HL-60/S4 treated with retinoic acid at 250 ng/mL for 4 days and 3 days (cell line): ENCODE measurements around the gene UNC5A.

Experiments
- in situ Hi-C: fragments of 300-500 bp; cut with MboI; formaldehyde crosslinking; loops from 2 replicates; pipeline ENCODE4 v1.7.0; 2022; ENCODE audit warnings: low sequenced_read_pairs

The UNC5A gene

GRCh38 chr5:176799488-176799887, 10.9 kb upstream of the UNC5A start:
- in situ Hi-C loops = no loop called here

- in situ Hi-C loops = no loop called here
These were observed 10.3 kb upstream of the UNC5A start for GRCh38 chr5:176800024-176800423.

GRCh38 chr5:176802116-176802784, 8.1 kb upstream of the UNC5A start:
- in situ Hi-C loops = no loop called here

- in situ Hi-C loops = no loop called here
These were observed 7.1 kb upstream of the UNC5A start for GRCh38 chr5:176803068-176803942.

GRCh38 chr5:176803943-176804498, 6.3 kb upstream of the UNC5A start:
- in situ Hi-C loops = no loop called here

GRCh38 chr5:176806137-176806536, 4.2 kb upstream of the UNC5A start:
- in situ Hi-C loops = no loop called here

GRCh38 chr5:176809544-176810080, 747 bp upstream of the UNC5A start:
- in situ Hi-C loops = no loop called here

GRCh38 chr5:176810687-176811501, 535 bp downstream of the UNC5A start:
- in situ Hi-C loops = no loop called here

GRCh38 chr5:176812269-176813259, 2.2 kb downstream of the UNC5A start:
- in situ Hi-C loops = no loop called here

- in situ Hi-C loops = no loop called here
These were observed 3.4 kb downstream of the UNC5A start for GRCh38 chr5:176813587-176814312.

GRCh38 chr5:176814313-176814685, 3.9 kb downstream of the UNC5A start:
- in situ Hi-C loops = no loop called here

- in situ Hi-C loops = no loop called here
These were observed 4.6 kb downstream of the UNC5A start for GRCh38 chr5:176814836-176815438.

GRCh38 chr5:176816043-176816745, 5.8 kb downstream of the UNC5A start:
- in situ Hi-C loops = no loop called here

GRCh38 chr5:176816791-176817347, 6.5 kb downstream of the UNC5A start:
- in situ Hi-C loops = no loop called here

- in situ Hi-C loops = no loop called here
These were observed 7.0 kb downstream of the UNC5A start for GRCh38 chr5:176817369-176817840.

GRCh38 chr5:176817841-176818377, 7.5 kb downstream of the UNC5A start:
- in situ Hi-C loops = no loop called here

GRCh38 chr5:176818391-176819098, 8.2 kb downstream of the UNC5A start:
- in situ Hi-C loops = no loop called here
